A549 (cell line): Measurements from ENCODE around the gene SFT2D1. TPM values are rescaled to one million over a fixed set of nuclear protein-coding genes. Genes with fewer than 3 reads are reported as not detected.

Source experiments
- ATAC-seq, 2 experiments: fragments of 200-7000 bp in 1 of 2; fragments of >200 bp in 1 of 2; cut with Nextera tagmentation in 1 of 2; cut with Tn5 transposase in 1 of 2; 3 replicates each; pipeline versions ENCODE4 v1.8.0 to v1.9.1; 2018 to 2020; ENCODE audit warnings: mild to moderate bottlenecking in 1 of 2, moderate library complexity in 1 of 2
- CTCF ChIA-PET: fragments of 300-600 bp; sonication (Branson Sonifier 250); formaldehyde crosslinking; extraction: SDS; loops from one replicate; lab custom pipeline; 2021; ENCODE audit warnings: antibody characterized with exemption, inconsistent platforms; lab: Yijun Ruan, JAX
- POLR2A ChIA-PET: fragments of 350-600 bp; formaldehyde crosslinking; extraction: SDS; loops from one replicate; lab custom pipeline; 2021; ENCODE audit warnings: antibody characterized with exemption, inconsistent platforms; lab: Yijun Ruan, JAX
- DNase-seq, 2 experiments: peaks; one replicate each; pipeline versions ENCODE4 v3.0.0 to v3.0.0-alpha.2; 2011 to 2016; ENCODE audit warnings: low read depth in 1 of 2, low spot score in 1 of 2
- FAIRE-seq: peaks from 2 replicates; lab custom pipeline; 2011; peaks lifted over from hg19 to GRCh38; lab: Jason Lieb, UNC
- H3K27ac ChIP-seq, 2 experiments: fragments of >200 bp; sonication (Bioruptor Twin); formaldehyde crosslinking; 3 replicates each; pipeline ENCODE4 v1.5.1; 2016 to 2017
- H3K4me1 ChIP-seq: fragments of >200 bp; sonication (Bioruptor Twin); formaldehyde crosslinking; 3 replicates; pipeline ENCODE4 v1.6.1; 2016
- H3K4me2 ChIP-seq: fragments of >200 bp; sonication (Bioruptor Twin); formaldehyde crosslinking; 3 replicates; pipeline ENCODE4 v1.6.1; 2016
- H3K4me3 ChIP-seq: fragments of >200 bp; sonication (Bioruptor Twin); formaldehyde crosslinking; 3 replicates; pipeline ENCODE4 v1.5.1; 2016
- H3K9me3 ChIP-seq: fragments of >200 bp; sonication (Bioruptor Twin); formaldehyde crosslinking; 3 replicates; pipeline ENCODE4 v1.6.1; 2016
- BCL3 ChIP-seq: fragments of >200 bp; sonication (Bioruptor Twin); formaldehyde crosslinking; IDR thresholded peaks from 3 replicates; pipeline ENCODE4 v1.6.1; 2016
- BHLHE40 ChIP-seq: IDR thresholded peaks from 2 replicates; pipeline ENCODE4 v1.6.1; 2012; ENCODE audit warnings: low read depth, low read length, inconsistent platforms
- CBX8 ChIP-seq: fragments of 200-600 bp; sonication (generic); IDR thresholded peaks from 2 replicates; pipeline ENCODE4 v1.6.1; 2016
- CTCF ChIP-seq: fragments of >200 bp; sonication (Bioruptor Twin); formaldehyde crosslinking; IDR thresholded peaks from 3 replicates; pipeline ENCODE4 v1.5.1; 2016
- EHF ChIP-seq: fragments of 250-450 bp; sonication (Bioruptor Pico); IDR thresholded peaks from 2 replicates; pipeline ENCODE4 v1.5.0; 2020; ENCODE audit warnings: mild to moderate bottlenecking
- ELK1 ChIP-seq: fragments of 150-350 bp; IDR thresholded peaks from 2 replicates; pipeline ENCODE4 v1.6.1; 2014; ENCODE audit warnings: low read depth, mild to moderate bottlenecking, low read length
- GATA3 ChIP-seq: IDR thresholded peaks from 2 replicates; pipeline ENCODE4 v1.6.1; 2012; ENCODE audit warnings: borderline replicate concordance
- HDAC2 ChIP-seq: fragments of 200-600 bp; sonication (generic); IDR thresholded peaks from 2 replicates; pipeline ENCODE4 v1.6.1; 2016
- HES2 ChIP-seq: fragments of >200 bp; sonication (Bioruptor Twin); formaldehyde crosslinking; IDR thresholded peaks from 2 replicates; pipeline ENCODE4 v1.6.1; 2016
- HOXB13 ChIP-seq: fragments of 250-450 bp; sonication (Bioruptor Pico); IDR thresholded peaks from 2 replicates; pipeline ENCODE4 v1.5.0; 2020; ENCODE audit warnings: low read depth, mild to moderate bottlenecking, moderate library complexity
- HOXB5 ChIP-seq: fragments of 250-450 bp; sonication (Bioruptor Pico); IDR thresholded peaks from 2 replicates; pipeline ENCODE4 v1.5.0; 2020; ENCODE audit warnings: mild to moderate bottlenecking, moderate library complexity
- JUNB ChIP-seq: fragments of >200 bp; sonication (Bioruptor Twin); formaldehyde crosslinking; IDR thresholded peaks from 2 replicates; pipeline ENCODE4 v1.6.1; 2016
- KDM1A ChIP-seq: fragments of 200-600 bp; sonication (generic); IDR thresholded peaks from 2 replicates; pipeline ENCODE4 v1.6.1; 2016; ENCODE audit warnings: low read depth, mild to moderate bottlenecking
- KDM5A ChIP-seq: fragments of 200-600 bp; sonication (generic); IDR thresholded peaks from 2 replicates; pipeline ENCODE4 v1.6.1; 2016; ENCODE audit warnings: antibody characterized with exemption, mild to moderate bottlenecking
- MAFK ChIP-seq: fragments of 450-650 bp; IDR thresholded peaks from 2 replicates; pipeline ENCODE4 v1.6.1; 2014; ENCODE audit not compliant: partially characterized antibody
- MAX ChIP-seq: IDR thresholded peaks from 2 replicates; pipeline ENCODE4 v1.6.1; 2012
- MAZ ChIP-seq: fragments of 150-350 bp; IDR thresholded peaks from 2 replicates; pipeline ENCODE4 v1.6.1; 2014; ENCODE audit warnings: antibody characterized with exemption, low read depth, low read length, borderline replicate concordance
- MYC ChIP-seq: IDR thresholded peaks from 2 replicates; pipeline ENCODE4 v1.6.1; 2012; ENCODE audit warnings: mild to moderate bottlenecking, inconsistent platforms, low read length, improper control_type of control experiment, borderline replicate concordance
- NR3C1 ChIP-seq: fragments of >200 bp; sonication (Bioruptor Twin); formaldehyde crosslinking; IDR thresholded peaks from 3 replicates; pipeline ENCODE4 v1.6.1; 2017
- POLR2AphosphoS2 ChIP-seq: conservative IDR thresholded peaks from 2 replicates; pipeline ENCODE4 v1.6.1; 2012; ENCODE audit warnings: low read length, improper control_type of control experiment, inconsistent platforms
- RAD21 ChIP-seq, 2 experiments: fragments of >200 bp in 1 of 2; sonication (Bioruptor Twin) in 1 of 2; formaldehyde crosslinking in 1 of 2; IDR thresholded peaks in 1 of 2; conservative IDR thresholded peaks in 1 of 2; 2 replicates in 1 of 2; 3 replicates in 1 of 2; pipeline ENCODE4 v1.6.1; 2012 to 2018; ENCODE audit warnings: inconsistent platforms in 1 of 2
- RCOR1 ChIP-seq: fragments of 150-350 bp; IDR thresholded peaks from 2 replicates; pipeline ENCODE4 v1.6.1; 2014; ENCODE audit warnings: antibody characterized with exemption, low read length, low read depth
- REST ChIP-seq: fragments of 200-600 bp; sonication (generic); IDR thresholded peaks from 2 replicates; pipeline ENCODE4 v1.6.1; 2016; ENCODE audit warnings: antibody characterized with exemption, mild to moderate bottlenecking, moderate library complexity
- RNF2 ChIP-seq: fragments of 200-600 bp; sonication (generic); IDR thresholded peaks from 2 replicates; pipeline ENCODE4 v1.6.1; 2016; ENCODE audit warnings: low read depth, mild to moderate bottlenecking, antibody characterized with exemption, moderate library complexity, borderline replicate concordance
- SMC3 ChIP-seq: fragments of >200 bp; sonication (Bioruptor Twin); formaldehyde crosslinking; IDR thresholded peaks from 3 replicates; pipeline ENCODE4 v1.6.1; 2018; ENCODE audit warnings: inconsistent platforms
- SREBF2 ChIP-seq: fragments of 450-650 bp; IDR thresholded peaks from 2 replicates; pipeline ENCODE4 v1.6.1; 2014; ENCODE audit warnings: mild to moderate bottlenecking, moderate library complexity
- ZC3H11A ChIP-seq: fragments of 450-650 bp; IDR thresholded peaks from 2 replicates; pipeline ENCODE4 v1.6.1; 2014; ENCODE audit warnings: antibody characterized with exemption, mild to moderate bottlenecking
- ZNF302 ChIP-seq: fragments of 250-450 bp; sonication (Bioruptor Pico); IDR thresholded peaks from 2 replicates; pipeline ENCODE4 v1.9.0; 2021; ENCODE audit warnings: inconsistent platforms, mild to moderate bottlenecking, moderate library complexity
- ZSCAN20 ChIP-seq: fragments of 250-450 bp; sonication (Bioruptor Pico); IDR thresholded peaks from 2 replicates; pipeline ENCODE4 v1.8.0; 2022; ENCODE audit warnings: mild to moderate bottlenecking, moderate library complexity
- WGBS: methylation state at CpG from one replicate; pipeline ENCODE4 v1.1.6; 2017; ENCODE audit errors: missing lambda C conversion rate; 5-methylcytosine and 5-hydroxymethylcytosine counted together
- polyA plus RNA-seq, 4 experiments: library from polyadenylated mRNA; depleted of rRNA in 3 of 4; stranded (reverse); fragments of >200 nt; fragmentation: RNase III in 1 of 4; extraction: RNeasy Plus Mini Kit Qiagen cat#74134 plus additional on column Dnase treatment in 1 of 4; gene quantifications; 2 replicates in 3 of 4; 3 replicates in 1 of 4; pipeline ENCODE4 v1.2.3, GENCODE V29; 2011 to 2017

Gene SFT2D1
- polyA plus RNA-seq, 2 of the 4 experiments (the other 2 are of a cell fraction) = 48.1 to 74.4 TPM

GRCh38 chr6:166318227-166318626 lies 24.1 kb downstream of the SFT2D1 start:
- POLR2A ChIA-PET = no interaction called here
- 85% methylated on average over 14 of the region's 14 CpGs for WGBS

GRCh38 chr6:166317261-166318212 lies 24.8 kb downstream of the SFT2D1 start:
- FAIRE-seq (no peak), DNase-seq (no peak), ATAC-seq (peak; percentile 19 to 50; a peak in 3 of 6 replicates)
- 89% methylated on average over 16 of the region's 19 CpGs for WGBS
- H3K4me2 ChIP-seq = no peak overlapping the region
- ChIA-PET CTCF (interaction anchor here (1.1 kb wide), 1 partner anchor 9 kb away, joined by 5 read pairs; the partner anchor contains the start of gene PRR18), POLR2A (interaction anchor here (0.6 kb wide), 1 partner anchor 24 kb away, joined by 3 read pairs; no protein-coding TSS in a partner anchor)
- H3K9me3 ChIP-seq = no peaks in the 10 kb centered on the region
- H3K4me1 ChIP-seq = no peaks in the 10 kb centered on the region; the same call in 2 of the 3 replicates
- no peak overlapping the region for H3K27ac ChIP-seq
- no peak overlapping the region for H3K4me3 ChIP-seq
- TF ChIP-seq KDM1A = no peak
- no peak for TF ChIP-seq RNF2
- TF ChIP-seq MAFK = no peak
- no peak for TF ChIP-seq ZC3H11A
- TF ChIP-seq POLR2AphosphoS2 = no peak
- no peak for TF ChIP-seq CBX8
- no peak for TF ChIP-seq GATA3
- TF ChIP-seq SMC3 = no peak
- no peak for TF ChIP-seq JUNB
- no peak for TF ChIP-seq CTCF
- no peak for TF ChIP-seq ELK1
- TF ChIP-seq MAX = no peak

More at GRCh38 chr6:166318227-166318626, 24.1 kb downstream of the SFT2D1 start:
- DNase-seq = no peak
- no peak overlapping the region for H3K4me3 ChIP-seq
- TF ChIP-seq HES2 = no peak
- TF ChIP-seq REST = no peak
- no peak for TF ChIP-seq HOXB5 (CRISPR knock-in tag)
- no peak for TF ChIP-seq RAD21 (conservative IDR thresholded peaks at IDR 0.05 in 1 of 2, IDR thresholded peaks at IDR 0.05 in 1 of 2)
- no peak for TF ChIP-seq MYC
- TF ChIP-seq POLR2AphosphoS2 = no peak
- no peak for TF ChIP-seq KDM5A
- no peak for TF ChIP-seq ZSCAN20 (CRISPR knock-in tag)
- no peak for TF ChIP-seq MAFK
- no peak for TF ChIP-seq EHF (CRISPR knock-in tag)
- no peak for TF ChIP-seq SREBF2
- TF ChIP-seq HDAC2 = no peak
- no peak for TF ChIP-seq ZNF302 (CRISPR knock-in tag)
- no peak for TF ChIP-seq HOXB13 (CRISPR knock-in tag)
- TF ChIP-seq BHLHE40 = no peak
- no peak for TF ChIP-seq NR3C1
- no peak for TF ChIP-seq RCOR1
- TF ChIP-seq MAZ = no peak
- no peak for TF ChIP-seq BCL3
- TF ChIP-seq ZC3H11A = no peak
- TF ChIP-seq, all 56 proteins: peak for 0
- Histone ChIP-seq H3K27ac (no peak overlapping the region), H3K4me1 (no peaks in the 10 kb centered on the region), H3K9me3 (no peaks in the 10 kb centered on the region), H3K4me2 (no peak overlapping the region)
- CTCF ChIA-PET = interaction anchor here (1.1 kb wide), 1 partner anchor 9 kb away, joined by 5 read pairs; the partner anchor contains the start of gene PRR18
- ATAC-seq (peak in 1 of 2 experiments; percentile 46; a peak in 3 of 6 replicates), FAIRE-seq (no peak)
